Measurements from ENCODE around the gene MMP23B.

DNA sequence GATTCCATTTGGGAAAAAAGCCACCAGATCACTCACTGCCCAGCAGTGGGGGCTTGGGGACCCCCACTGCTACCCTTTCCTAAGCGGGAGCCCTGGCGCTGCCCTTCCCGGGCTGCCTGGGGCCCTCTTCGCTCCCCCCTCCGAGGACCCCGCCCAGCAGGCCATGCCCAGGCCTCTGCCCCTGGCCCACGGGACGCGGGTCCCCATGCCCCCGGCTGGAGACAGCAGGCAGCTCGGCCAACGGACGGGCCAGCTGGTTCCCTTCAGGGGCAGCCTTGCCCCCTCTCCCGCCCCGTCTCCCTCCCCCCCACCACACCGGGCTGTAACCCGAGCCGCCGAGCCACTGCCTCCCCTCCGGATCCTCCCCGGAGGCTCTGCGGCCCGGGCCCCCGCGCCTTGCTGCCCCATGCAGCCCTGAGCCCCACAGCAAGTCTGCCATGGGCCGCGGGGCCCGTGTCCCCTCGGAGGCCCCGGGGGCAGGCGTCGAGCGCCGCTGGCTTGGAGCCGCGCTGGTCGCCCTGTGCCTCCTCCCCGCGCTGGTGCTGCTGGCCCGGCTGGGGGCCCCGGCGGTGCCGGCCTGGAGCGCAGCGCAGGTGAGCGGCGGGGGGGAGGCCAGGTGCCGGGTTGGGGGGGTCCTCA, at the start of gene MMP23B:
- TF ChIP-seq, protein P1, sequence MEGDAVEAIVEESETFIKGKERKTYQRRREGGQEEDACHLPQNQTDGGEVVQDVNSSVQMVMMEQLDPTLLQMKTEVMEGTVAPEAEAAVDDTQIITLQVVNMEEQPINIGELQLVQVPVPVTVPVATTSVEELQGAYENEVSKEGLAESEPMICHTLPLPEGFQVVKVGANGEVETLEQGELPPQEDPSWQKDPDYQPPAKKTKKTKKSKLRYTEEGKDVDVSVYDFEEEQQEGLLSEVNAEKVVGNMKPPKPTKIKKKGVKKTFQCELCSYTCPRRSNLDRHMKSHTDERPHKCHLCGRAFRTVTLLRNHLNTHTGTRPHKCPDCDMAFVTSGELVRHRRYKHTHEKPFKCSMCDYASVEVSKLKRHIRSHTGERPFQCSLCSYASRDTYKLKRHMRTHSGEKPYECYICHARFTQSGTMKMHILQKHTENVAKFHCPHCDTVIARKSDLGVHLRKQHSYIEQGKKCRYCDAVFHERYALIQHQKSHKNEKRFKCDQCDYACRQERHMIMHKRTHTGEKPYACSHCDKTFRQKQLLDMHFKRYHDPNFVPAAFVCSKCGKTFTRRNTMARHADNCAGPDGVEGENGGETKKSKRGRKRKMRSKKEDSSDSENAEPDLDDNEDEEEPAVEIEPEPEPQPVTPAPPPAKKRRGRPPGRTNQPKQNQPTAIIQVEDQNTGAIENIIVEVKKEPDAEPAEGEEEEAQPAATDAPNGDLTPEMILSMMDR (conservative IDR thresholded peaks at IDR 0.05), result no peak
- no peak for TF ChIP-seq ZFX (IDR thresholded peaks at IDR 0.05)

Data from C4-2B (cell line).